PC-3 (cell line): ENCODE results near the gene MKNK1. TPM values are rescaled to one million over a fixed set of nuclear protein-coding genes. Genes with fewer than 3 reads are reported as not detected.
A peak's percentile ranks its signal among the peaks of the same experiment; 100 is the strongest.

ENCODE experiments used
- ATAC-seq: fragments of 200-7000 bp; cut with Tn5 transposase; 2 replicates; pipeline ENCODE4 v1.9.1; 2020; ENCODE audit warnings: mild to moderate bottlenecking, moderate library complexity
- BruUV-seq: library from RNA; stranded (reverse); fragments of 400-500 nt; replicated peaks from 2 replicates; lab custom pipeline; 2021; lab: Mats Ljungman, UMichigan
- CTCF ChIA-PET: fragments of 300-600 bp; sonication (Branson Sonifier 250); formaldehyde crosslinking; loops from one replicate; lab custom pipeline; 2022; ENCODE audit warnings: antibody characterized with exemption; lab: Charles Lee
- POLR2A ChIA-PET: fragments of 300-600 bp; sonication (Branson Sonifier 250); formaldehyde crosslinking; loops from one replicate; lab custom pipeline; 2022; ENCODE audit warnings: antibody characterized with exemption; ENCODE audit not compliant: unreplicated experiment; lab: Charles Lee
- DNase-seq: peaks from one replicate; pipeline ENCODE4 v3.0.0-alpha.2; 2015
- H2AFZ ChIP-seq: fragments of 300-600 bp; sonication (generic); 2 replicates; pipeline ENCODE4 v1.6.0; 2016; ENCODE audit warnings: antibody characterized with exemption, low read length
- H3F3A ChIP-seq: fragments of 300-600 bp; sonication (generic); one replicate; pipeline ENCODE4 v1.6.0; 2017; ENCODE audit warnings: antibody characterized with exemption, low read length, control low read depth, mild to moderate bottlenecking; ENCODE audit not compliant: unreplicated experiment
- H3K27ac ChIP-seq: fragments of 300-600 bp; sonication (generic); 2 replicates; pipeline ENCODE4 v1.5.1; 2016; ENCODE audit warnings: mild to moderate bottlenecking, low read length
- H3K27me3 ChIP-seq: fragments of 300-600 bp; sonication (generic); 2 replicates; pipeline ENCODE4 v1.6.1; 2016; ENCODE audit warnings: low read length, mixed read lengths
- H3K36me3 ChIP-seq: fragments of 300-600 bp; sonication (generic); 2 replicates; pipeline ENCODE4 v1.6.1; 2016; ENCODE audit warnings: low read depth, mixed run types, low read length, mixed read lengths
- H3K4me1 ChIP-seq: fragments of 300-600 bp; sonication (generic); 2 replicates; pipeline ENCODE4 v1.5.1; 2016; ENCODE audit warnings: low read length; ENCODE audit not compliant: insufficient read depth
- H3K4me2 ChIP-seq: fragments of 300-600 bp; sonication (generic); 2 replicates; pipeline ENCODE4 v1.6.0; 2016; ENCODE audit warnings: low read length
- H3K4me3 ChIP-seq: fragments of 300-600 bp; sonication (generic); 2 replicates; pipeline ENCODE4 v1.5.1; 2016; ENCODE audit warnings: mild to moderate bottlenecking, low read length, mixed read lengths
- H3K79me2 ChIP-seq: fragments of 300-600 bp; sonication (generic); 2 replicates; pipeline ENCODE4 v1.6.1; 2017; ENCODE audit warnings: low read length, mixed read lengths
- H3K9ac ChIP-seq: fragments of 300-600 bp; sonication (generic); 2 replicates; pipeline ENCODE4 v1.6.0; 2016; ENCODE audit warnings: mild to moderate bottlenecking, low read length
- H3K9me2 ChIP-seq: fragments of 300-600 bp; sonication (generic); replicated peaks from 2 replicates; pipeline ENCODE4 v1.6.1; 2016; ENCODE audit warnings: mixed run types, low read length, mixed read lengths
- H3K9me3 ChIP-seq: fragments of 300-600 bp; sonication (generic); 2 replicates; pipeline ENCODE4 v1.6.1; 2016; ENCODE audit warnings: low read length, mixed read lengths
- H4K20me1 ChIP-seq: fragments of 300-600 bp; sonication (generic); 2 replicates; pipeline ENCODE4 v1.6.1; 2016; ENCODE audit warnings: low read length, mixed read lengths
- CTCF ChIP-seq: fragments of 300-600 bp; sonication (generic); conservative IDR thresholded peaks from 2 replicates; pipeline ENCODE4 v1.5.1; 2017; ENCODE audit warnings: antibody characterized with exemption, low read depth, mild to moderate bottlenecking, low read length
- EZH2 ChIP-seq: fragments of 300-600 bp; sonication (generic); IDR thresholded peaks from one replicate; pipeline ENCODE4 v1.6.1; 2017; ENCODE audit warnings: antibody characterized with exemption, mild to moderate bottlenecking, low read length; ENCODE audit not compliant: unreplicated experiment
- EZH2phosphoT487 ChIP-seq: fragments of 300-600 bp; sonication (generic); IDR thresholded peaks from 2 replicates; pipeline ENCODE4 v1.6.1; 2018; ENCODE audit warnings: mild to moderate bottlenecking, antibody characterized with exemption, low read length, borderline replicate concordance
- intact Hi-C: fragments of 100-400 bp; cut with micrococcal nuclease; formaldehyde crosslinking; loops from 2 replicates; pipeline ENCODE4 v1.9.0; 2023
- total RNA-seq: library from RNA; depleted of rRNA; stranded (reverse); fragments of >200 nt; gene quantifications from 2 replicates; pipeline ENCODE4 v1.2.3, GENCODE V29; 2014

The MKNK1 gene
- total RNA-seq, 1 experiment from 2014 or later, result 36.8 TPM

- Histone ChIP-seq H4K20me1 (no peaks in the 10 kb centered on the region), H3K27me3 (no peaks in the 10 kb centered on the region), H2AFZ (no peak overlapping the region), H3K9ac (no peak overlapping the region), H3K4me3 (no peak overlapping the region), H3K4me2 (peak overlapping the region; percentile 96; the same call in 1 of the 2 replicates), H3K36me3 (peaks cover 18% of the 10 kb centered on the region; the same call in 1 of the 2 replicates), H3K9me2 (no peaks in the 10 kb centered on the region), H3K27ac (no peak overlapping the region), H3K79me2 (peaks cover 26% of the 10 kb centered on the region), H3F3A (peaks cover 5% of the 10 kb centered on the region), H3K9me3 (no peaks in the 10 kb centered on the region), H3K4me1 (peaks cover 28% of the 10 kb centered on the region)
- POLR2A ChIA-PET, result no interaction called here
- BruUV-seq, result no TSS peak
- ATAC-seq (no peak), DNase-seq (no peak)
- CTCF ChIA-PET, result no interaction called here
- no peak for TF ChIP-seq EZH2
- no peak for TF ChIP-seq EZH2phosphoT487
- no peak for TF ChIP-seq CTCF
- intact Hi-C loops, result no loop called here
Measured at GRCh38 chr1:46605232-46605631, 1.2 kb upstream of the MKNK1 start.

GRCh38 chr1:46603481-46603857 lies 599 bp downstream of the MKNK1 start:
- intact Hi-C loops, result loop anchor here (5.0 kb wide), 1 partner anchor 114 kb away; the partner anchor contains the start of gene EFCAB14
- Histone ChIP-seq H4K20me1 (no peaks in the 10 kb centered on the region), H3K4me1 (peaks cover 28% of the 10 kb centered on the region), H2AFZ (peak overlapping the region; percentile 90), H3K4me2 (peak overlapping the region; percentile 96), H3K9ac (peak overlapping the region; percentile 77), H3K27me3 (no peaks in the 10 kb centered on the region), H3K79me2 (peaks cover 32% of the 10 kb centered on the region), H3K27ac (no peak overlapping the region), H3K9me3 (no peaks in the 10 kb centered on the region), H3K9me2 (no peaks in the 10 kb centered on the region), H3K4me3 (peak overlapping the region; percentile 89), H3F3A (peaks cover 5% of the 10 kb centered on the region), H3K36me3 (peaks cover 6% of the 10 kb centered on the region; the same call in 1 of the 2 replicates)
- ATAC-seq (peak; percentile 10), DNase-seq (no peak)
- ChIA-PET CTCF (no interaction called here), POLR2A (interaction anchor here (1.3 kb wide), 1 partner anchor 14 kb away, joined by 5 read pairs; no protein-coding TSS in a partner anchor)
- TF ChIP-seq EZH2 (no peak), CTCF (no peak), EZH2phosphoT487 (no peak)
- no TSS peak for BruUV-seq

- intact Hi-C loops, result loop anchor here (5.0 kb wide), 1 partner anchor 116 kb away; the partner anchor contains the start of gene EFCAB14
- Histone ChIP-seq H3K4me1 (peaks cover 24% of the 10 kb centered on the region), H3K27ac (no peak overlapping the region), H3F3A (peaks cover 5% of the 10 kb centered on the region), H3K9me2 (no peaks in the 10 kb centered on the region), H3K9me3 (no peaks in the 10 kb centered on the region), H3K4me3 (no peak overlapping the region), H3K36me3 (0 out of 2 replicates have a peak, but pooled peaks cover 3% of the 10 kb centered on the region), H4K20me1 (no peaks in the 10 kb centered on the region), H3K27me3 (no peaks in the 10 kb centered on the region), H2AFZ (no peak overlapping the region), H3K79me2 (peaks cover 32% of the 10 kb centered on the region), H3K9ac (no peak overlapping the region), H3K4me2 (no peak overlapping the region)
- DNase-seq (no peak), ATAC-seq (no peak)
- no TSS peak for BruUV-seq
- TF ChIP-seq EZH2, result no peak
- TF ChIP-seq EZH2phosphoT487, result no peak
- no peak for TF ChIP-seq CTCF
- POLR2A ChIA-PET, result no interaction called here
- CTCF ChIA-PET, result no interaction called here
Measured at GRCh38 chr1:46601257-46602007, 2.6 kb downstream of the MKNK1 start.
